SU-DHL-6 (cell line): ENCODE data around the gene HSD17B12.

Experiments used
- CTCF ChIP-seq: fragments of 200-600 bp; sonication (generic); IDR thresholded peaks from one replicate; pipeline ENCODE4 v1.5.1; 2017; ENCODE audit warnings: antibody characterized with exemption, mild to moderate bottlenecking, low read length, moderate library complexity; ENCODE audit not compliant: insufficient read depth, poor library complexity, severe bottlenecking
- EZH2phosphoT487 ChIP-seq: fragments of 200-600 bp; sonication (generic), shearing (Covaris generic); conservative IDR thresholded peaks from 2 replicates; pipeline ENCODE4 v1.6.1; 2018; ENCODE audit warnings: mild to moderate bottlenecking, antibody characterized with exemption, low read length, moderate library complexity, mixed read lengths

DNA sequence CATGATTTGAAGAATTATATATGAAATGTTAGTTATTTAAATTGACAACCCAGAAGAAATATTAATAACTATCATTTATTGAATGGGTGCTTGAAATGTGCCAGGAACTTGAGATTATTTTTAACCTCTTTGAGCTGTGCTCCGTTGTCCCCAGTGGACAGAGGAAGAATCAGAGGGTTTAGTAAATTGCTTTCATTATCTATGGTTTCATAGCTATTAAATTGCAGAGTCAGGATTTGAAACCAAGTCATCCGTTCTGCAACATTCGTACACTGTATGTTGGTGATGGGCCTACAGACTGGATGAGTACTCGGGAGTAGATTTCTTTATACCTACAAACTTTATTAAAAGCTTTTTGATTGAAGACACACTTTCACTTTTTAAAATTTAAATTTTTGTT lies 4.9 kb downstream of the HSD17B12 start:
- TF ChIP-seq EZH2phosphoT487 (no peak), CTCF (no peak)
